IPS-18c (cell line): ENCODE measurements around the gene RFLNA.

ENCODE experiments used
- H3K4me3 ChIP-seq: 2 replicates; pipeline ENCODE4 v1.7.0; 2013; ENCODE audit warnings: low read depth, mild to moderate bottlenecking, low read length, moderate library complexity; ENCODE audit not compliant: insufficient read depth
- H3K9me3 ChIP-seq: one replicate; pipeline ENCODE4 v1.6.1; 2013; ENCODE audit warnings: mild to moderate bottlenecking, low read length, moderate library complexity; ENCODE audit not compliant: control insufficient read depth, insufficient read depth

Gene RFLNA

DNA sequence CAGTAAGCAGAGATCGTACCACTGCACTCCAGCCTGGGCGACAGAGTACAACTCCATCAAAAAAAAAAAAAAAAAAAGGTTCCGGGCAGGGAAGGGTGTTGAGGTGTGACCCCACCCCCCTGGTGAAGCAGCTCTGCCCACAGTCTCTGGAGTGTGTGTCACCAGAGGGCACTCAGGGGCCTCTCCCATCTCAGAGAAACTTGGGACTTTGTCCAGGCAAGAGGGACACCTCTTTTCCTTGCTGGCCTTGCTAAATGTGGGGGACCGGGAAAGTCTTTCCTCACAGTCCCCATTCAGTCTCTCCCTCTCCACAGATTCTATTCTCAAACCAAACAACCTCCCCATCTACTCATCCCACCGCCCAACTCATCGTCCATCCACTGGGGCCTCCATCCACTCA lies 43.6 kb downstream of the RFLNA start:
- peaks cover 4% of the 10 kb centered on the region for H3K9me3 ChIP-seq

GRCh38 chr12:124338876-124339603 lies 44.1 kb downstream of the RFLNA start:
- H3K9me3 ChIP-seq, result peaks cover 4% of the 10 kb centered on the region
- no peak overlapping the region for H3K4me3 ChIP-seq

More for the DNA sequence above, 43.6 kb downstream of the RFLNA start:
- H3K4me3 ChIP-seq, result no peak overlapping the region

GRCh38 chr12:124340080-124340900 lies 45.4 kb downstream of the RFLNA start:
- Histone ChIP-seq H3K9me3 (peaks cover 4% of the 10 kb centered on the region), H3K4me3 (no peak overlapping the region)

GRCh38 chr12:124341645-124342069 lies 46.8 kb downstream of the RFLNA start:
- Histone ChIP-seq H3K9me3 (peaks cover 4% of the 10 kb centered on the region), H3K4me3 (no peak overlapping the region)

GRCh38 chr12:124344022-124344421 lies 49.1 kb downstream of the RFLNA start:
- peaks cover 4% of the 10 kb centered on the region for H3K9me3 ChIP-seq
- H3K4me3 ChIP-seq, result no peak overlapping the region

- Histone ChIP-seq H3K9me3 (peaks cover 4% of the 10 kb centered on the region), H3K4me3 (no peak overlapping the region)
Observed at GRCh38 chr12:124344526-124344925, 49.6 kb downstream of the RFLNA start.

- Histone ChIP-seq H3K4me3 (no peak overlapping the region), H3K9me3 (peaks cover 4% of the 10 kb centered on the region)
Observed at GRCh38 chr12:124345795-124346194, 50.9 kb downstream of the RFLNA start.

DNA sequence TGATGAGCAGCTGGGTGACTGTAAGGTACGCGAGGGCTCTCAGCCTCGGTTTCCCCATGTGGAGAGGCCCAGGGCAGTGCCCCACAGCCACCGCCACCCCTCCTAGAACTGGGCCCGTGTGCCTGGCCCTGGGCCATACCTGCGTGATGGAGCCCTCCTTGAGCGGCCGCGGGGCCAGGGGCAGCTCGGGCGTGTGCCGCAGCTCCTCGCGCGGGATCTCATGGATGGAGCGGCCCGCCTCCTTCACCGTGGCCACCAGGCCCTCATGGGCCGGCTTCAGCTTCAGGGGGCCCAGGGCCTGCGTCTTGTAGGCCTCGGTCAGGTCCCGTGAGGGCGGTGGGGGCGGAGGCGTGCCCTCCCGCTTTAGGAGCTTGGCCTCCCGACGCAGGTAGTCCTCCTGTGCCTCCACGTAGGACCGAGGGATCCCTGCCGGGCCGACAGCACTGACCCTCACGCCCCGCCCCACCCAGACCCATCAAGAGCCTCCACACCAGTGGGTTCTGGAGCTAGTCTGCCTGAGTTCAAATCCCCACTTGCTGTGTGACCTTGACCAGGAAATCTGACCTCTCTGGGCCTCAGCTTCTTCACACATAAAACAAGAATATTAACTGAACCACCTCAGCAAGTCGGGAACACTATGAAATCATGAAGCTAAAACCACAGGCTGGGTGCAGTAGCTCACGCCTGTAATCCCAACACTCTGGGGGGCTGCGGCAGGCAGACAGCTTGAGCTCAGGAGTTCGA lies 51.7 kb downstream of the RFLNA start:
- H3K9me3 ChIP-seq, result peaks cover 4% of the 10 kb centered on the region

GRCh38 chr12:124347335-124347734 lies 52.4 kb downstream of the RFLNA start:
- H3K9me3 ChIP-seq, result peaks cover 4% of the 10 kb centered on the region

More for the DNA sequence above, 51.7 kb downstream of the RFLNA start:
- H3K4me3 ChIP-seq, result no peak overlapping the region

DNA sequence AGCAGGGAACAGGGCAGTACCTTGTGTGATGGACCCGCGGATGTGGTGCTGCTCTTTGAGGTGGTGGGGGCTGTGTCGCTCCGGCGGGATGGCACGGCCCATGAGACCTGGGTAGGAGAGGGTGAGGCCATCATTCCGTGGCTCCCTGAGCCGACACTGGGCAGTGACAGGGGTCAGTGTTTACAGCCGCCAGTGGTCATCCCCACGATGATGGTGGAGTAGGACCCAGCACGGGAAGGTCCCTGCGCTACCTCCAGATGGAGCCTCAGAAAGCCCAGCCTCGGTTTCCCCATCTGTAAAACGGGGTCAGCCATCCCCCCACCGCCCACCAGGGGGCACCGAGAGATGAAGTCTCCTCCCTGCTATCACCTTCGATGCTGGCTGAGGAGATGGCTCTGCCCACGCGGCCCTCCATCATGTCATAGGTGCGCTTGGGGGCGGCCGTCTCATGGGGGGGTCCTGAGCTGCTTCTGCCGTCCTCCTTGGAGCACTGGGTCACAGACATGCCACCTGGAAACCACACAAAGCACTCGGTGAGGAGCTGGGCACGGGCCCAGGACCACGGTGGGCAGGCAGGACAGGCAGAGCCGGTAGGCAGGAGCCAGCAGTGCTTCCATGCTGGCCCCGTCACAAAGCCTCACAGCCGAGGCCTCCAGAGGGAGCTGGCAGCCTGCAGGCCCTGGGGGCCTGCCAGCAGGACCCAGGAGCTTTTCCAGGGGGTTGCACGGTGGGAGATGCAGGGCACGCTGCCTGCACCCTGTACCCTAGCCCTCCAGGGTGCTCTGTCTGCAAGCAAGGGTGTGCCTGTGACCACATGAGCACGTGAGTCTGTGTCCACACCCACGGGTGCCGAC lies 53.1 kb downstream of the RFLNA start:
- Histone ChIP-seq H3K9me3 (peaks cover under 1% of the 10 kb centered on the region), H3K4me3 (no peak overlapping the region)

More at GRCh38 chr12:124347335-124347734, 52.4 kb downstream of the RFLNA start:
- no peak overlapping the region for H3K4me3 ChIP-seq

- no peak overlapping the region for H3K4me3 ChIP-seq
- no peaks in the 10 kb centered on the region for H3K9me3 ChIP-seq
Observed at GRCh38 chr12:124348659-124349380, 53.9 kb downstream of the RFLNA start.

GRCh38 chr12:124350491-124350890 lies 55.6 kb downstream of the RFLNA start:
- Histone ChIP-seq H3K9me3 (no peaks in the 10 kb centered on the region), H3K4me3 (no peak overlapping the region)

DNA sequence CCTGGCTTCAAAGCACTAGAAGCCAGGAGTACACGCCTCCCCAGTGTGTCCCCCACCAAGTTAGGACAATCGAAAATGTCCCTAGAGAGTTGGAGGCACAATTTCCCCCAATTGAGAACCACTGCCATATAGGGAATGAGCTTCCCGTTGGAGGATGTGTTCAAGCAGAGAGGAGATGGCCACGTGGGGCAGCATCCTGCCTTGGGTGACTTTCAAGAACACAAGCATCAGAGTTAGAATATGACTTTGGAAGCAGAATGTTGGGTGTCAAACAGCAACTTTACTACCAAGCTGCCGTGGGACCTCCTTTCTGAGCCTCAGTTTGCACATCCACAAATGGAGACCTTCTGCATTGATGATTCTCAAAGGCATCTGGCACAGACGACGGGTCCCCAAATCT lies 56.5 kb downstream of the RFLNA start:
- Histone ChIP-seq H3K4me3 (no peak overlapping the region), H3K9me3 (no peaks in the 10 kb centered on the region)

- H3K4me3 ChIP-seq, result no peak overlapping the region
Observed at GRCh38 chr12:124352257-124352656, 57.4 kb downstream of the RFLNA start.

DNA sequence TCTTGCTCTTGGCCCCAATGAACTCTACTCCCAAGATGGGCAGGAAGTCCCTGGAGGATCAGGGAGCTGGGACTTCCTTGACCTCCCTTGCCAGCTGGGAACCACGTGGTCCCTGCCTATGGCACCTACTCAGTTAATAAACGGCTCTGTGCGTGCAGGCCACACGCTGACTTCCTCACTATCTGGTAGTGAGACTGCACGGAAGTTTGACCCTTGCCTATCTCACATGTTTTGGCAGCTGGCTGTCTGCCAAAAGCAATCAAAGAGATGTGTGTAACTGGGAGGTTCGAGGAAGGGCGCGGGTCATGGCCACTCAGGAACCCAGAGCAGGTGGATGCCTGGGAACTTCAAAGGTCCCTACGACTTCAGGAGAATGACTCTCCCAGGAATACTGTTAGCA lies 57.9 kb downstream of the RFLNA start:
- no peak overlapping the region for H3K4me3 ChIP-seq
- no peaks in the 10 kb centered on the region for H3K9me3 ChIP-seq

More at GRCh38 chr12:124352257-124352656, 57.4 kb downstream of the RFLNA start:
- no peaks in the 10 kb centered on the region for H3K9me3 ChIP-seq

DNA sequence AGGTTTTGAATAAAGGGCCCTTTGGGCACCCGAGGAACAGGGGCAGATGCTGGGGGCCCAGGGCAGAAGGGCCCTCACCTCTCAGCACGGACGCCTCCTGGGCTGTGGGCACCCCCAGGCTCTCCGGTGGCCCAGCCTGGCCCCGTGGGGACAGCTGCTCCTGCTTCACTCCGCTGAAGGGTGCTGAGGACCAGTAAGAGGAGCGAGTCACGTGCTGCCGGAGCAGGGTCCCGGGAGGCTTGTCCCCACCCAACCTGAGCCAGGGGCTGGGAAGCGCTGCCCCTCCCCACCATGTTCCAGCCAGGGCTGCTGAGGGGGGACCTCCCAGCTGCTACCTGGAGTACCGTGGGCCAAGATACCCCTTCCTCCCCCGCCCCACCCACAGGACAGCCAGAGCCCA lies 59.5 kb downstream of the RFLNA start:
- Histone ChIP-seq H3K4me3 (no peak overlapping the region), H3K9me3 (no peaks in the 10 kb centered on the region)
